ENCODE data around the gene ALDH5A1. TPM values are rescaled to one million over a fixed set of nuclear protein-coding genes. Genes with fewer than 3 reads are reported as not detected.

ALDH5A1 gene
- total and polyA plus RNA-seq, 8 donors, result 0.58 to 9.8 (median 2.5) TPM

GRCh38 chr6:24576447-24576846 lies 81.7 kb downstream of the ALDH5A1 start:
- 91 to 96% (median 94%) methylated on average over 6 of the region's 6 CpGs for WGBS, 5 donors
- Histone ChIP-seq H3K4me1 (no peaks in the 10 kb centered on the region), H3K27me3 (no peaks in the 10 kb centered on the region), H3K4me3 (no peak overlapping the region), H3K27ac (no peak overlapping the region), H3K36me3 (no peaks in the 10 kb centered on the region), H3K9me3 (no peaks in the 10 kb centered on the region)
- TF ChIP-seq EP300 (IDR thresholded peaks at IDR 0.05) (no peak), POLR2A (IDR thresholded peaks at IDR 0.05) (no peak), POLR2AphosphoS5 (IDR thresholded peaks at IDR 0.05) (no peak), CTCF (IDR thresholded peaks at IDR 0.05) (no peak)
- DNase-seq, result no peak
- intact Hi-C loops (cut with DNase I; ENCODE audit: low total_unique reads), result no loop called here

DNA sequence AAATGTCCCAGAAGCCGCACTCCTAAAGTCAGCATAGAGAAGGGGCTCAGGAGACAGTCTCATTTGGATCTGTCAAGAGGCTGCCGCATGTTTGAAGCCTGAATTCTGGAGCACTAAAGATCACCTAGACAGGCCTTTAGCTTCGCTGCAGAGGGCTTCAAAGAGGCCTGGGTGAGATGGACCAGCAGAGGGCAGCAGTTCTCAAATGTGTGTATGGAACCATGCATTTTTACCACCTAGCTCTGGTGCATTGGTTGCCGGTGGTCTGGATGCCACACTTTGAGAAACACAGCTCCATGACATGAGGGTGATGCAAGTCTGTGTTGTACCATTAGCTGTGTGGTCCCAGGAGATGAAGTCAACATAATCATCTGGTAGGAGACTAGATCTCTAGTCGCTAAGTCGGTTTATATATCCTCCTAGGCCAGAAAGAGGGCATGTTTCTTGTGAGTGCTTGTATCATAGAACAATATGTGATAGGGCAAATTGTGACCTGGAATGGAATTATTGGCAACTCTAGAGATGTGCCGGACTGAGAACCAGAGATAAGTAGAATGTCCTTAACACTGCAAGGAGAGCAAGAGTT lies 86.4 kb downstream of the ALDH5A1 start:
- H3K36me3 ChIP-seq, result no peaks in the 10 kb centered on the region
- intact Hi-C loops (cut with DNase I; ENCODE audit: low total_unique reads), result loop anchor here (5.0 kb wide), 1 partner anchor 111 kb away; no protein-coding TSS in a partner anchor
- H3K4me1 ChIP-seq, result peaks cover 0 to 21% (median 11%) of the 10 kb centered on the region in 4 donors
- peak; percentile 81 to 88 for DNase-seq
- no peak overlapping the region for H3K27ac ChIP-seq
- H3K4me3 ChIP-seq, result no peak overlapping the region
- peak in 1 of 3 donors; percentile 31 for TF ChIP-seq POLR2AphosphoS5 (IDR thresholded peaks at IDR 0.05)
- TF ChIP-seq CTCF (IDR thresholded peaks at IDR 0.05), result peak in 5 of 7 experiments; percentile 49 to 79 (median 70)
- TF ChIP-seq POLR2A (IDR thresholded peaks at IDR 0.05), result no peak
- WGBS, 5 donors, result 47 to 58% (median 50%) methylated on average over 7 of the region's 7 CpGs
- no peaks in the 10 kb centered on the region for H3K9me3 ChIP-seq
- no peaks in the 10 kb centered on the region for H3K27me3 ChIP-seq

- 8 to 13% (median 10%) methylated on average over 15 of the region's 15 CpGs for WGBS, 5 donors
- DNase-seq, result peak; percentile 86 to 87
- Histone ChIP-seq H3K36me3 (no peaks in the 10 kb centered on the region), H3K9me3 (no peaks in the 10 kb centered on the region), H3K4me1 (peaks cover 0 to 21% (median 11%) of the 10 kb centered on the region in 4 donors), H3K27ac (peak overlapping the region in 2 of 5 donors; percentile 7 to 22), H3K27me3 (no peaks in the 10 kb centered on the region), H3K4me3 (peak overlapping the region in 1 of 4 donors; percentile 0)
- peak in 5 of 7 experiments; percentile 47 to 75 (median 69) for TF ChIP-seq CTCF (IDR thresholded peaks at IDR 0.05)
- peak in 1 of 3 donors; percentile 31 for TF ChIP-seq POLR2AphosphoS5 (IDR thresholded peaks at IDR 0.05)
- TF ChIP-seq POLR2A (IDR thresholded peaks at IDR 0.05), result no peak
- intact Hi-C loops (cut with DNase I; ENCODE audit: low total_unique reads), result loop anchor here (5.0 kb wide), 1 partner anchor 109 kb away; no protein-coding TSS in a partner anchor
These were observed 89.0 kb downstream of the ALDH5A1 start for GRCh38 chr6:24583463-24584381.

DNA sequence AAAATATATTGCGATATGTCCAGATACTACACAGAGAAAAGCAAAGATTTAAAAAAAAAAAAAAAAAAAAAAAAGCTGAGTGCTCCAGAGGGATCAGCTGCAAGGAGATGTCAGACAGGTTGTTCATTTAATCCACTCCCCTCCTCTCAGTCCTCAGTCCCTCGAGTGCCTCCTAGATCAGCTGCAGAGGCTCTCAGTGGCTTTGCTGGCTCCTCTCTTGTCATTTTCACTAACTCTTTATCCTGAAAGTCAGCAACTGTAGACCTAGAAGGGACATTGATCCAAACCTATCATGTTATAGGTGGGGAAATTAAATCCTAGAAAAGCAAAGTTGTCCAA lies 89.6 kb downstream of the ALDH5A1 start:
- no peak overlapping the region for H3K4me3 ChIP-seq
- no peaks in the 10 kb centered on the region for H3K36me3 ChIP-seq
- TF ChIP-seq POLR2AphosphoS5 (IDR thresholded peaks at IDR 0.05) (no peak), POLR2A (IDR thresholded peaks at IDR 0.05) (no peak), CTCF (IDR thresholded peaks at IDR 0.05) (no peak), EP300 (IDR thresholded peaks at IDR 0.05) (no peak)
- intact Hi-C loops (cut with DNase I; ENCODE audit: low total_unique reads), result loop anchor here (5.0 kb wide), 1 partner anchor 108 kb away; no protein-coding TSS in a partner anchor
- no peaks in the 10 kb centered on the region for H3K27me3 ChIP-seq
- H3K27ac ChIP-seq, result peak overlapping the region in 2 of 5 donors; percentile 7 to 22
- H3K4me1 ChIP-seq, result peaks cover 0 to 21% (median 11%) of the 10 kb centered on the region in 4 donors
- peak in 1 of 2 donors; percentile 41 for DNase-seq
- 26 to 49% (median 29%) methylated on average over 2 of the region's 2 CpGs for WGBS, 5 donors
- no peaks in the 10 kb centered on the region for H3K9me3 ChIP-seq
